Measurements from ENCODE around the gene PDPR.
"Not testable (repeated sequence)": the region's sequence is repeated elsewhere in the genome, so short reads cannot be mapped to it uniquely, and the experiment has no call there.

Gene PDPR

GRCh38 chr16:70123822-70124221 lies 9.7 kb downstream of the PDPR start:
- not testable (repeated sequence) for H3K4me3 ChIP-seq; DNase-seq (ENCODE audit: low spot score)

DNA sequence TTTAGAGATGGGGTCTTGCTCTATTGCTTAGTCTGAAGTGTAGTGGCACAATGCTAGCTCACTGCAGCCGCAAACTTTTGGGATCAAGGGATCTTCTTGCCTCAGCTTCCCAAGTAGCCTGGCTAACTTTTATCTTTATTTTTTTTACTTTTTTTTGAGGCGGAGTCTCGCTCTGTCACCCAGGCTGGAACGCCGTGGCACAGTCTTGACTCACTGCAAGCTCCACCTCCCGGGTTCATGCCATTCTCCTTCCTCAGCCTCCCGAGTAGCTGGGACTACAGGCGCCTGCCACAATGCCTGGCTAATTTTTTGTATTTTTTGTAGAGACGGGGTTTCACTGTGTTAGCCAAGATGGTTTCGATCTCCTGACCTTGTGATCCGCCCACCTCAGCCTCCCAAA lies 12.1 kb downstream of the PDPR start:
- DNase-seq (ENCODE audit: low spot score); H3K4me3 ChIP-seq; H3K27ac ChIP-seq: not testable (repeated sequence)

More at GRCh38 chr16:70123822-70124221, 9.7 kb downstream of the PDPR start:
- H3K27ac ChIP-seq = not testable (repeated sequence)

GRCh38 chr16:70127706-70128105 lies 13.6 kb downstream of the PDPR start:
- H3K27ac ChIP-seq; DNase-seq (ENCODE audit: low spot score); H3K4me3 ChIP-seq: not testable (repeated sequence)

GRCh38 chr16:70128844-70129243 lies 14.7 kb downstream of the PDPR start:
- H3K27ac ChIP-seq; H3K4me3 ChIP-seq; DNase-seq (ENCODE audit: low spot score): not testable (repeated sequence)

DNA sequence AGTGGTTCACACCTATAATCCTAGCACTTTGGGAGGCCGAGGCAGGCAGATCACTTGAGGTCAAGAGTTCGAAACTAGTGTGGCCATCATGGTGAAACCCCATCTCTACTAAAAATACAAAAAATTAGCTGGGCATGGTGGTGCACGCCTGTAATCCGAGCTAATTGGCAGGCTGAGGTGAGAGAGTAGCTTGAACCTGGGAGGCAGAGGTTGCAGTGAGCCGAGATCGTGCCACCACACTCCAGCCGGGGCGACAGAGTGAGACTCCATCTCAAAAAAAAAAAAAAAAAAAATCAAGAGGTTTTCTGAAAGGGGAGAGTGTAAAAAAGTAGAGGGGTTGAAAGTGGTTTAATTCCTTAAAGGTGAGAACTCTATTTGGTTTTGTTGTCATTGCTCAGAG lies 21.7 kb downstream of the PDPR start:
- not testable (repeated sequence) for H3K27ac ChIP-seq; H3K4me3 ChIP-seq; DNase-seq (ENCODE audit: low spot score)

- not testable (repeated sequence) for DNase-seq (ENCODE audit: low spot score); H3K4me3 ChIP-seq; H3K27ac ChIP-seq
Observed at GRCh38 chr16:70136595-70136994, 22.5 kb downstream of the PDPR start.

DNA sequence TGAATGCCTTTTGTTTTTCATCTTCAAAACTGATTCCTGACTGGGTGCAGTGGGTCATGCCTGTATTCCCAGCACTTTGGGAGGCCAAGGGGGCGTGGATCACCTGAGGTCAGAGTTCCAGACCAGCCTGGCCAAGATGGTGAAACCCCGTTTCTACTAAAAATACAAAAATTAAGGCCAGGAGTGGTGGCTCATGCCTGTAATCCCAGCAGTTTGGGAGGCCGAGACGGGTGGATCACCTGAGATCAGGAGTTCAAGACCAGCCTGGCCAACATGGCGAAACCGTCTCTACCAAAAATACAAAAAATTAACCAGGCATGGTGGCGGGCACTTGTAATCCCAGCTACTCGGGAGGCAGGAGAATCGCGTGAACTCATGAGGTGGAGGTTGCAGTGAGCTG lies 28.6 kb downstream of the PDPR start:
- DNase-seq (ENCODE audit: low spot score); H3K27ac ChIP-seq; H3K4me3 ChIP-seq: not testable (repeated sequence)

- H3K4me3 ChIP-seq; H3K27ac ChIP-seq; DNase-seq (ENCODE audit: low spot score): not testable (repeated sequence)
Observed at GRCh38 chr16:70143231-70143895, 29.2 kb downstream of the PDPR start.

- not testable (repeated sequence) for DNase-seq (ENCODE audit: low spot score)
Observed at GRCh38 chr16:70147853-70148252, 33.7 kb downstream of the PDPR start.

GRCh38 chr16:70148453-70148852 lies 34.3 kb downstream of the PDPR start:
- not testable (repeated sequence) for H3K4me3 ChIP-seq, H3K27ac ChIP-seq

More at GRCh38 chr16:70147853-70148252, 33.7 kb downstream of the PDPR start:
- not testable (repeated sequence) for H3K4me3 ChIP-seq, H3K27ac ChIP-seq

GRCh38 chr16:70149296-70149695 lies 35.2 kb downstream of the PDPR start:
- not testable (repeated sequence) for H3K27ac ChIP-seq; H3K4me3 ChIP-seq; DNase-seq (ENCODE audit: low spot score)

More at GRCh38 chr16:70148453-70148852, 34.3 kb downstream of the PDPR start:
- DNase-seq (ENCODE audit: low spot score) = not testable (repeated sequence)

DNA sequence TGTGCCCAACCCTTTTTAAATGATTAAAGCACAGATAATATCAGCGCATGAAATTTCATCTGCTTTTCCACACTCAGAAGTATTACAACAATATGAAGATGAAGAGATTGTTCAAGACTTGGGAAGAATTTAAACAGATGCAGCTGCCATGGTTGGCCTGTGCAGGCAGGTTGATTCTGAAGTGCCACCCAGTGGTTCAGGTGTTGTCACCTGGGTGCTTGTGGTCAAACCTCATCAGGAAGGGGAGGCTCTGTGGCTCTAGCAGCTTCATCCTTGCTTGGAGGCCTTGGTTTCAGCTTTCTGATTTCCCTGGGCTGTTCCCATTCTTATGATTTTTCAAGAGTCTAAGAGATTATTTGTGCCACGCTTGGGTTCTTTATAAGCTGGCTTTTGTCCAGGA lies 37.3 kb downstream of the PDPR start:
- Histone ChIP-seq H3K4me3 (no peak overlapping the region), H3K27ac (no peak overlapping the region)
- DNase-seq (ENCODE audit: low spot score) = no peak
- no peak for TF ChIP-seq CTCF (IDR thresholded peaks at IDR 0.05)

- no peak overlapping the region for H3K27ac ChIP-seq
- no peak overlapping the region for H3K4me3 ChIP-seq
- no peak for DNase-seq (ENCODE audit: low spot score)
- TF ChIP-seq CTCF (IDR thresholded peaks at IDR 0.05) = no peak
Observed at GRCh38 chr16:70151941-70152509, 37.9 kb downstream of the PDPR start.

All from coronary artery (tissue), 2 donors.